Measurements from ENCODE around the gene COX4I2. TPM values are rescaled to one million over a fixed set of nuclear protein-coding genes. Genes with fewer than 3 reads are reported as not detected.

COX4I2 gene
- total and polyA plus RNA-seq, 4 donors, result 0.35 to 0.81 (median 0.59) TPM; not detected in 1

DNA sequence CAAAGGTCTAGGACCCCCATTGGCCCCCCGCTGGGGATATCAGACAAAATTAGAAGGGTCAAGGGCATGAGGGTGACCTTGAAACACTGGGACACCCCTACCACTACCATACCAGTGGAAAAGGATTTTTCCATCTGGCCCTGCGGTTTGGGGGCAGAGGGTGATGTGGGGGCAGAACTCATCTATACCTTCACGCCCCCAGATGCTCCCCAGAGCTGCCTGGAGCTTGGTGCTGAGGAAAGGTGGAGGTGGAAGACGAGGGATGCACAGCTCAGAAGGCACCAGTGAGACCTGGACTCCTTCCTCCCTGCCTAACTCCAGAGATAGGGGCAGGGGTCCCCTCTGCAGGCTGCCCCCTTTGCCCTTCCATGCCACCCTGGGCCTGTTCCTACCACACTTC lies 1.1 kb downstream of the COX4I2 start:
- Histone ChIP-seq H3K9me3 (ENCODE audit: control insufficient read depth in 4 of 4, low read length in 3 of 4) (no peaks in the 10 kb centered on the region), H3K27me3 (ENCODE audit: control insufficient read depth in 4 of 4, insufficient read depth in 4 of 4, low read length in 3 of 4) (peaks cover 0 to 2% (median 0%) of the 10 kb centered on the region in 4 donors), H3K4me1 (ENCODE audit: control insufficient read depth in 4 of 4, insufficient read depth in 4 of 4, low read length in 3 of 4) (peaks cover 0 to 3% (median 0%) of the 10 kb centered on the region in 4 donors), H3K36me3 (ENCODE audit: control insufficient read depth in 4 of 4, insufficient read depth in 3 of 4, low read depth in 1 of 4, low read length in 3 of 4) (no peaks in the 10 kb centered on the region), H3K27ac (ENCODE audit: low read depth in 1 of 2, low read length in 2 of 2) (no peak overlapping the region), H3K9ac (ENCODE audit: low read depth in 1 of 2, low read length in 2 of 2) (no peak overlapping the region), H3K4me3 (ENCODE audit: low read depth in 1 of 3, low read length in 3 of 3) (no peak overlapping the region)
- no peak for TF ChIP-seq EGR1 (IDR thresholded peaks at IDR 0.05; ENCODE audit: low read depth in 2 of 2)
- TF ChIP-seq FOXA1 (IDR thresholded peaks at IDR 0.05), result no peak
- TF ChIP-seq RAD21 (IDR thresholded peaks at IDR 0.05), result no peak
- no peak for TF ChIP-seq RXRA (IDR thresholded peaks at IDR 0.05)
- no peak for TF ChIP-seq TAF1 (conservative IDR thresholded peaks at IDR 0.05)
- no peak for TF ChIP-seq ZBTB33 (IDR thresholded peaks at IDR 0.05)
- TF ChIP-seq GABPA (IDR thresholded peaks at IDR 0.05 in 1 of 2, conservative IDR thresholded peaks at IDR 0.05 in 1 of 2), result no peak
- TF ChIP-seq YY1 (IDR thresholded peaks at IDR 0.05), result no peak
- TF ChIP-seq HNF4A (conservative IDR thresholded peaks at IDR 0.05), result no peak
- TF ChIP-seq SP1 (IDR thresholded peaks at IDR 0.05), result no peak
- no peak for TF ChIP-seq HNF4G (IDR thresholded peaks at IDR 0.05)
- TF ChIP-seq, protein P1, sequence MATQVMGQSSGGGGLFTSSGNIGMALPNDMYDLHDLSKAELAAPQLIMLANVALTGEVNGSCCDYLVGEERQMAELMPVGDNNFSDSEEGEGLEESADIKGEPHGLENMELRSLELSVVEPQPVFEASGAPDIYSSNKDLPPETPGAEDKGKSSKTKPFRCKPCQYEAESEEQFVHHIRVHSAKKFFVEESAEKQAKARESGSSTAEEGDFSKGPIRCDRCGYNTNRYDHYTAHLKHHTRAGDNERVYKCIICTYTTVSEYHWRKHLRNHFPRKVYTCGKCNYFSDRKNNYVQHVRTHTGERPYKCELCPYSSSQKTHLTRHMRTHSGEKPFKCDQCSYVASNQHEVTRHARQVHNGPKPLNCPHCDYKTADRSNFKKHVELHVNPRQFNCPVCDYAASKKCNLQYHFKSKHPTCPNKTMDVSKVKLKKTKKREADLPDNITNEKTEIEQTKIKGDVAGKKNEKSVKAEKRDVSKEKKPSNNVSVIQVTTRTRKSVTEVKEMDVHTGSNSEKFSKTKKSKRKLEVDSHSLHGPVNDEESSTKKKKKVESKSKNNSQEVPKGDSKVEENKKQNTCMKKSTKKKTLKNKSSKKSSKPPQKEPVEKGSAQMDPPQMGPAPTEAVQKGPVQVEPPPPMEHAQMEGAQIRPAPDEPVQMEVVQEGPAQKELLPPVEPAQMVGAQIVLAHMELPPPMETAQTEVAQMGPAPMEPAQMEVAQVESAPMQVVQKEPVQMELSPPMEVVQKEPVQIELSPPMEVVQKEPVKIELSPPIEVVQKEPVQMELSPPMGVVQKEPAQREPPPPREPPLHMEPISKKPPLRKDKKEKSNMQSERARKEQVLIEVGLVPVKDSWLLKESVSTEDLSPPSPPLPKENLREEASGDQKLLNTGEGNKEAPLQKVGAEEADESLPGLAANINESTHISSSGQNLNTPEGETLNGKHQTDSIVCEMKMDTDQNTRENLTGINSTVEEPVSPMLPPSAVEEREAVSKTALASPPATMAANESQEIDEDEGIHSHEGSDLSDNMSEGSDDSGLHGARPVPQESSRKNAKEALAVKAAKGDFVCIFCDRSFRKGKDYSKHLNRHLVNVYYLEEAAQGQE (IDR thresholded peaks at IDR 0.05), result no peak
- no peak for TF ChIP-seq FOXA2 (IDR thresholded peaks at IDR 0.05)
- WGBS, result 77% methylated on average over 4 of the region's 4 CpGs
- DNase-seq (ENCODE audit: low spot score), result no peak

GRCh38 chr20:31640259-31640658 lies 2.5 kb downstream of the COX4I2 start:
- no peak overlapping the region for H3K4me3 ChIP-seq (ENCODE audit: low read depth in 1 of 3, low read length in 3 of 3)
- WGBS, result 77% methylated on average over 3 of the region's 3 CpGs

More at GRCh38 chr20:31640259-31640658, 2.5 kb downstream of the COX4I2 start:
- Histone ChIP-seq H3K36me3 (ENCODE audit: control insufficient read depth in 4 of 4, insufficient read depth in 3 of 4, low read depth in 1 of 4, low read length in 3 of 4) (no peaks in the 10 kb centered on the region), H3K4me1 (ENCODE audit: control insufficient read depth in 4 of 4, insufficient read depth in 4 of 4, low read length in 3 of 4) (no peaks in the 10 kb centered on the region), H3K27ac (ENCODE audit: low read depth in 1 of 2, low read length in 2 of 2) (no peak overlapping the region), H3K27me3 (ENCODE audit: control insufficient read depth in 4 of 4, insufficient read depth in 4 of 4, low read length in 3 of 4) (peaks cover 0 to 2% (median 0%) of the 10 kb centered on the region in 4 donors), H3K9me3 (ENCODE audit: control insufficient read depth in 4 of 4, low read length in 3 of 4) (no peaks in the 10 kb centered on the region), H3K9ac (ENCODE audit: low read depth in 1 of 2, low read length in 2 of 2) (no peak overlapping the region)
- TF ChIP-seq EGR1 (IDR thresholded peaks at IDR 0.05; ENCODE audit: low read depth in 2 of 2) (no peak), RXRA (IDR thresholded peaks at IDR 0.05) (no peak), HNF4A (conservative IDR thresholded peaks at IDR 0.05) (no peak), GABPA (IDR thresholded peaks at IDR 0.05 in 1 of 2, conservative IDR thresholded peaks at IDR 0.05 in 1 of 2) (no peak), FOXA2 (IDR thresholded peaks at IDR 0.05) (no peak), YY1 (IDR thresholded peaks at IDR 0.05) (no peak), SP1 (IDR thresholded peaks at IDR 0.05) (no peak), NR2F2 (IDR thresholded peaks at IDR 0.05) (no peak), HNF4G (IDR thresholded peaks at IDR 0.05) (no peak), CTCF (IDR thresholded peaks at IDR 0.05; ENCODE audit: low read depth, low read length, missing input control) (no peak), TAF1 (conservative IDR thresholded peaks at IDR 0.05) (no peak), FOXA1 (IDR thresholded peaks at IDR 0.05) (no peak), MAX (IDR thresholded peaks at IDR 0.05) (no peak)
- TF ChIP-seq, protein P1 (IDR thresholded peaks at IDR 0.05), result no peak
- TF ChIP-seq, protein P2, sequence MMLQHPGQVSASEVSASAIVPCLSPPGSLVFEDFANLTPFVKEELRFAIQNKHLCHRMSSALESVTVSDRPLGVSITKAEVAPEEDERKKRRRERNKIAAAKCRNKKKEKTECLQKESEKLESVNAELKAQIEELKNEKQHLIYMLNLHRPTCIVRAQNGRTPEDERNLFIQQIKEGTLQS (IDR thresholded peaks at IDR 0.05), result no peak
- DNase-seq (ENCODE audit: low spot score), result no peak

All from liver (tissue), 9 donors.